ENCODE results near the gene DAP.

The DAP gene

DNA sequence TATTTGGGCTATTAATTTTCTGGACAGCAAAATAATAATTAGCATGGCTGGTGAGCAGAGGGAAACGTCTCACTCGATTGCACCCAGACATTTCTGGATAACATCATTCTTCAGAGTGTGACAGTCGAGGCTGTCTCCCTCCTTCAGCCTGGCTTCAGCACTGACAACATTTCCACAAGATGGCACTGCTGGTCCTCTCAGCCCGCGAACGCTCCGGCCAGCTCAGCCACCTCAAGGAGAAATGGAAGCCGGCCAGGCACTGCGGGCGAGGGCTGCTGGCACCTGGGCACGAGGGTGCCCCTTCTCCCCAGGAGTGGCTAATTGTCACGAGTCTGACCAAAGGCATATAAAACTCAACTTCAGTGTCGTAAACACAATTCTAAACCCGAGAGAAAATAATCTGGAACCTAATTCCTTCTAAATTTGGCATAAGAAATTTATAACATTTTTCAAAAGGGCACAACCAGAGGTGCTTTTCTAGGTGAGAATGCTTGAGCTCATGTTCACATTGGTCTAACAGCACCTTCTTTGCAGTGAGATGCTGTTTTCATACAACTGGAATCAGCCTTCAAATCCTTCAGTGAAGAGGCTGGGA is 65.9 kb downstream of the DAP start:
- no peak for DNase-seq (ENCODE audit: low read depth in 2 of 2, low spot score in 1 of 2)

- no peak for DNase-seq (ENCODE audit: low read depth in 2 of 2, low spot score in 1 of 2)
Measured at GRCh38 chr5:10691826-10692785, 68.9 kb downstream of the DAP start.

DNA sequence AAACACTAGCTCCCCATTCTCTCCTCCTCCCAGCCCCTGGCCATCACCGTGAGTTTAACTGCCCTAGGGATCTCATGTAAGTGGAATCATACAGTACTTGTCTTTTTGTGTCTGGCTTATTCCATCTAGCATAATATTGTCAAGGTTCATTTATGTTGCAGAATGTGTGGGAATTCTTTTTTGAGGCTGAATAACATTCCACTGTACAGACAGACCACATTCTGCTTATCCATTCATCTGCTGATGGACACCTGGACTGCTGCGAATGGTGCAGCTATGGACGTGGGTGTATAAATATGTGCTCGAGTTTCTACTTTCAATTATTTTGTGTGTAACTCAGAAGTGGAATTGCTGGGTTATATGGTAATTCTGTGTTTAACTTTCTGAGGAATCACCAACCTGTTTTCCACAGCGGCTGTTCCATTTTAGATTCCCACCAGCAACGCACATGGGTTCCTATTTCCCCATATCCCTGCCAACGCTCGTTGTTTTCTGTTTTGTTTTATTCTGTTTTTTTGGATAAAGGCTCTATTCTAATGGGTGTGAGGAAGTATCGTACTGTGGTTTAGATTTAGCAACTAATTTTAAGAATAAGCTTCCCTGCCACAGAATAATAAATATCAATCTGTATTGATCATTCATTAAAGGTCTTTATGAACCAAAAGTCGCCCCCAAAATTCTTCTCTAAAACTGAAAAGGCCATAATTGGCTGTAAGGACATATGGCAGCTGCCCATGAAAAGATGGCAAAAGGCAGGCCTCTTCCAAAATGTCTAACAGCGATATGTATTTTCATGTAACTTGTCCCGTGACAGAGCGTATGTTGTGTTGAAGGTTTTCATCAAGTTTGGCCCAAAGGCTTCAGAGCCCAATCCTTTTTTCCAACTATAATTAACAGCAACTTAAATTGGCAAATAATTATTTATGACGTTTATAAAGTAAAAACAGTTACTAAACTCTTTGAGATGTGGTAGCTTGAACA is 70.3 kb downstream of the DAP start:
- DNase-seq (ENCODE audit: low read depth in 2 of 2, low spot score in 1 of 2), result no peak

GRCh38 chr5:10689391-10690081 is 71.5 kb downstream of the DAP start:
- DNase-seq (ENCODE audit: low read depth in 2 of 2, low spot score in 1 of 2), result no peak

GRCh38 chr5:10688651-10689171 is 72.3 kb downstream of the DAP start:
- no peak for DNase-seq (ENCODE audit: low read depth in 2 of 2, low spot score in 1 of 2)

- no peak for DNase-seq (ENCODE audit: low read depth in 2 of 2, low spot score in 1 of 2)
Measured at GRCh38 chr5:10686890-10687289, 74.1 kb downstream of the DAP start.

DNA sequence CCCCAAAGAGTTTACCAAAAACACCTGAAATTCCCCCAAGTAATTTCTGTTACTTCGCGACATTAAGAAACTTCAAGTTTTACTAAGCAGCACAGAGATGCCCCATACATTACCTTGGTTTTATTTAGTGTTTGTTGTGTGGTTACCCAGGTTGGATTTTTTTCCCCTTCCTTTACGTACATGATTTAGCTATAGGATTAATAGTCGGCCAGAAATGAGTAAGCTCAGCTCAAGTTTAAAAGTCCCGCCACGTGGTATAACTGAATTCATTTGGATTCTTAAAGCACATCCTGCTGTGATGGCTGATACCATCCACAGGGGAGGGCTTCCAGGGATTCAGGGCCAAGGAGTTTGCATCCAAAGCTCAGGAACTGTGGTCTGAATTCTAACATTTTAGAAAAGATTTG is 75.9 kb downstream of the DAP start:
- DNase-seq (ENCODE audit: low read depth in 2 of 2, low spot score in 1 of 2), result no peak

DNA sequence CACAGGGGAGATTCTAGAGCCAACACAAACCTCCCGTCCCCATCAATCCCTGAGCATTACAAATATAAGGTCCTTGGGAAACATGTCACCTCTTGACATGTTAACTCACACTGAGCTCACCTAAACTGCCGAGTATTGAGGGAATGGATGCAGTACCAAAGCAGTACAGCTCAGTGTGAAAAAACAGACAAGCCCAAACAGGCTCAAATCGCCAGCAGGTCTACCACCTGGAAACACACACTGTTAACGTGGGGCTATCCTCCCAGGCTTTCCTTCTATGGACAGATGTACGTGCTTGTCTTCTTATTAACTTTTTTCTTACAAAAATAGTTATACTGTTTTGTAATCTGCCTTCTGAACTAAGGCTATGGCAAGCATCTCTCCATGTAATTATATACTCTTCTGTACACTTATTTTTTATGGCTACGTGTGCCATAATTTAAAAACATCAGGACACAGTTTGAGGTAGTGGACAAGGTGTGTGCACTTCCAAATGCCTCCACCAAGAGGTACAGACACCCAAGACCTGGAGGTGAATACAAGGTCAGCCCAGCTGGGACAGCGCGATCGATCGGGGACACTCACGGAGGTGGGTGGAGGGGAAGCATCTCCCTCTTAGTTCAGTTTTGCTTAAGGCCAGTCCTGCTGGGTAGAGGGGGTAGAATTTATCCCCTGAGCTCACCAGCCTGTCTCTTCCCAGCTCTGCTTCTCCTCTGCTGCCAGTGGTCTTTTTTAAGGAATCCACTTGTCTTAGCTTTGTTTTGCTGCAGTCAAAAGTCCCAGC is 76.5 kb downstream of the DAP start:
- DNase-seq (ENCODE audit: low read depth in 2 of 2, low spot score in 1 of 2), result no peak

DNA sequence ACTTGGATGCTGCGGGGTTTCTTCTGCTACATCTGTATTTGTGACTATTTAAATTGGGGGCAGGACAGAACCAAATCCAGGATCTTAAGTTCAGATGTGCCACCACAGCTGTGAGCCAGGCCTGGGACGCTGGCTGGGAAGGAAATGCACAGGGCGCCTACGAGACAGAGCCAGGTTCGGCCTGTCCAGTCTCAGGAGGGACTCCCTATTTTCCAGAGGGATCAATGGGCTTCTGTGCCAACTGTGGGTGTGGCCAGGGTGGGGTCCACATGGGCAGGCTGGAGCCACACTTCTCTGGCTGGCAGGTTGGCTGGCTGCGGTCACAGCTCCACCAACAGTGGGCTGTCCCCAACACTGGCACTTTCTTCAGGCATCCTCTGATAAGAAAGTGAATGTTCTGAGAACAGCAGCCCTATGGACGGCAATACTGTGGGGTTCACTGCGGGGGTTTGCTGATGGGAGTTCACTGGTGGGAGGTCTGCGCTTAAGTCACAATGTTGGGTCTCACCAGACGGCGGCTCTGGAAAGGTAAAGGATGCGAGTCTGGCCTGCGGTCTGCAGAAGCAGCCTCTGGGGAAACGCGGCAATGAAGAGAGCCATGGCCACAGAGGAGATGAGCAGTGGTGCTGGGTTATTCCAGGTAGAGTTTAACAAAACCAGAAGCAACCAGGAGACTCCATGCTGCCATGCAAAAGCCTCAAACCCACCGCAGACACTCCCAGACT is 78.1 kb downstream of the DAP start:
- no peak for DNase-seq (ENCODE audit: low read depth in 2 of 2, low spot score in 1 of 2)

DNA sequence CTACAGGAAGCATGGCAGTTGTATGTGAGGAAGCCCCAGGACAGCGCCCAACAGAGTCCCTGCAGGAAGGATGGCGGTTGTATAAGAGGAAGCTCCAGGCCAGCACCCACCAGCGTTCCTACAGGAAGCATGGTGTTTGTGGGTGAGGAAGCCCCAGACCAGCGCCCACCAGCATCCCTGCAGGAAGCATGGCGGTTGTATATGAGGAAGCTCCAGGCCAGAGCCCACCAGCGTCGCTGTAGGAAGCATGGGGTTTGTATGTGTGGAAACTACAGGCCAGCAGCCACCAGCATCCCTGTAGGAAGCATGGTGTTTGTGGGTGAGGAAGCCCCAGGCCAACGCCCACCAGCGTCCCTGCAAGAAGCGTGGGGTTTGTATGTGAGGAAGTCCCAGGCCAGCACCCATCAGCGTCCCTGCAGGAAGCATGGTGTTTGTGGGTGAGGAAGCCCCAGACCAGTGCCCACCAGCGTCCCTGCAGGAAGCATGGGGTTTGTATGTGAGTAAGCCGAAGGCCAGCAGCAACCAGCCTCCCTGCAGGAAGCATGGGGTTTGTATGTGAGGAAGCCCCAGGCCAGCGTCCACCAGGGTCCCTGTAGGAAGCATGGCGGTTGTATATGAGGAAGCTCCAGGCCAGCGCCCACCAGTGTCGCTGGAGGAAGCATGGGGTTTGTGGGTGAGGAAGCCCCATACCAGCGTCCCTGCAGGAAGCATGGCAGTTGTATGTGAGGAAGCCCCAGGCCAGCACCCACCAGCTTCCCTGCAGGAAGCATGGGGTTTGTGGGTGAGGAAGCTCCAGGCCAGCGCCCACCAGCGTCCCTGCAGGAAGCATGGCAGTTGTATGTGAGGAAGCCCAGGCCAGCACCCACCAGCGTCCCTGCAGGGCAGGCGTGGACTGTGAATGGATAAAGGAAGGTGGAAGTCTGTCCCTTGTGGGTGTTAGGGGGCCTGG is 79.0 kb downstream of the DAP start:
- no peak for DNase-seq (ENCODE audit: low read depth in 2 of 2, low spot score in 1 of 2)

GRCh38 chr5:10680876-10681481 is 80.1 kb downstream of the DAP start:
- no peak for DNase-seq (ENCODE audit: low read depth in 2 of 2, low spot score in 1 of 2)

- no peak for DNase-seq (ENCODE audit: low read depth in 2 of 2, low spot score in 1 of 2)
Measured at GRCh38 chr5:10679336-10679988, 81.6 kb downstream of the DAP start.

DNA sequence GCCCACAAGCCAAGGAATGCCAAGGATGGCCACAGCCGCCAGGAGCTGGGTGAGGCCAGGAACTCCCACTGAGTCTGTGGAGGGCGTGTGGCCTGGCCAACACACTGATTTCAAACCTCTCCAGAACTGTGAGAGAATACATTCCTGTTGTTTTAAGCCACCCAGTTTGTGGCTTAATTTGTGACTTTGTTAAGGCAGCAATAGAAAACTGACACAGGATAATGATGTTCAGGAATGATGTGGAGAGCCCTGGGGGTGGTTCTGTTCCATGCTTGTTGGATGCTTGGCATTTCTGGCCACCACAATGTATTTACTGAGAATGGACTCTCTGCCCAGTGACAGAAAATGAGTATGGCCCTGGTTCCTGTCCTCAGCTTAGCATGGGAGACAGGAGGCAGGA is 82.8 kb downstream of the DAP start:
- no peak for DNase-seq (ENCODE audit: low read depth in 2 of 2, low spot score in 1 of 2)

DNA sequence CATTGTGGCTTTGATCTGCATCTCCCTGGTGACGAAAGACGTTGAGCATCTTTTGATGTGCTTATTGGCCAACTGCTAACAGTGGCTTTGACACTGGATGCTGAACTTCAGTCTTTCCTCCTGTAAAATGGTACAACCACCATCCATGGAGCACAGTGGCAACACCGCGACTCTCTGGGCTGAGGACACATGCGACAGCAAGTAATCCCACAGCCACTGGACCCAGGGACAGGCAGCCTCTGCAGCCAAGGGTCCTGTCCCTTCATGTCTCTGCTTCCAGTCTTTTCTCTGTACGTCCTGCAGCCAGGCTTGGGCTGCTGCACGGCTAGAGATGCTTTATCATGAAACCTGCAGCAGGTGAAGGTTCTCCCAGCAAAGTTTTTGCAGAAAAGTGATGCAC is 83.5 kb downstream of the DAP start:
- DNase-seq (ENCODE audit: low read depth in 2 of 2, low spot score in 1 of 2), result no peak

GRCh38 chr5:10676946-10677345 is 84.1 kb downstream of the DAP start:
- DNase-seq (ENCODE audit: low read depth in 2 of 2, low spot score in 1 of 2), result no peak

DNA sequence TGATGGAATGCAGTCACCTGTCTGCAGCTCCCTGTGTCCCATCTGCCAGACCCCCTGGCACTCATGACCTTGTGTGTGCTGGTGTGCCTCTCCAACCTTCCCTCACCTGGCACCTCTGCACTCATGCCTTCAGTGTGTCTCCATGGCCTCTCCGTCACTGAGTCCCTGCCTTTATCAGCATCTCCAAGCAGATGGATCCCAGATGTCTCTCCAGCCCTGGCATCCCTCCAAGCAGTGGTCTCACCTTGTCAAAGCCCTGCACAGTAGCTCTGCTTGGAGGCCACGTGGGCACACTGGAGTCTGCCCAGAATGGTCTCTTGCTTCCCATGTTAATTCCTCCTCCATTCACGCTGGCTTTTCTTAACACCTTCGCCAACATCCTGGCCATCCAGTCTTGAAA is 84.8 kb downstream of the DAP start:
- no peak for DNase-seq (ENCODE audit: low read depth in 2 of 2, low spot score in 1 of 2)

DNA sequence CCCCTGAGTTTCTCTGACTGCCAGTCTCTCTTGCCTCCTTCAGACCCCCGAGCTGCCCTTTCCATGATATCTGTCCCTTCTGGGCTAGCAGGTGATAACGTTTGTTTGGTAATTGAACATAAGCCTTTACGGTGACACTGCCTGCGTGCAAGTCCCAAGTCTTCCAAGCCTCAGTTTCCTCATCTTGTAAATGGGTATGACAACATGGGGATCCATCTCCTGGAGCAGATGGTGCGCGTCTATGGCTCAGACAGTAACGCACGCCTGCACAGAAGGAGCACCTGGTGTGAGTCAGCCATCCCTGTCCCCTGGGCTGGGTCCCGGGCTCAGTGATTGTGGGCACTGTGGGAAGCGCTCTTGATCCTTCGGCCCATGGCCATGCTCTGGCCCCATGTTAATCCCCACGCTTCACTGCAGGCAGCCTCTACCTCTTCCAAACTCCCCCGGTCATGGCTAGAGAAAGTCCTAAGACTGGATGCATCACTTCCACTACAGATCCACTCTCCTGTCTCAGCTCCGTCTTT is 85.8 kb downstream of the DAP start:
- DNase-seq (ENCODE audit: low read depth in 2 of 2, low spot score in 1 of 2), result no peak
